ENCODE measurements around the gene FETUB.

- TF ChIP-seq, protein P1, sequence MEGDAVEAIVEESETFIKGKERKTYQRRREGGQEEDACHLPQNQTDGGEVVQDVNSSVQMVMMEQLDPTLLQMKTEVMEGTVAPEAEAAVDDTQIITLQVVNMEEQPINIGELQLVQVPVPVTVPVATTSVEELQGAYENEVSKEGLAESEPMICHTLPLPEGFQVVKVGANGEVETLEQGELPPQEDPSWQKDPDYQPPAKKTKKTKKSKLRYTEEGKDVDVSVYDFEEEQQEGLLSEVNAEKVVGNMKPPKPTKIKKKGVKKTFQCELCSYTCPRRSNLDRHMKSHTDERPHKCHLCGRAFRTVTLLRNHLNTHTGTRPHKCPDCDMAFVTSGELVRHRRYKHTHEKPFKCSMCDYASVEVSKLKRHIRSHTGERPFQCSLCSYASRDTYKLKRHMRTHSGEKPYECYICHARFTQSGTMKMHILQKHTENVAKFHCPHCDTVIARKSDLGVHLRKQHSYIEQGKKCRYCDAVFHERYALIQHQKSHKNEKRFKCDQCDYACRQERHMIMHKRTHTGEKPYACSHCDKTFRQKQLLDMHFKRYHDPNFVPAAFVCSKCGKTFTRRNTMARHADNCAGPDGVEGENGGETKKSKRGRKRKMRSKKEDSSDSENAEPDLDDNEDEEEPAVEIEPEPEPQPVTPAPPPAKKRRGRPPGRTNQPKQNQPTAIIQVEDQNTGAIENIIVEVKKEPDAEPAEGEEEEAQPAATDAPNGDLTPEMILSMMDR (IDR thresholded peaks at IDR 0.05; ENCODE audit: poor library complexity) = no peak
- no peak for TF ChIP-seq EZH2 (IDR thresholded peaks at IDR 0.05; ENCODE audit: borderline replicate concordance)
These were observed 1.9 kb upstream of the FETUB start for GRCh38 chr3:186638259-186638658.
